Measurements from ENCODE around the gene GPC6.

Gene GPC6

GRCh38 chr13:94312511-94313216 lies 1086.1 kb downstream of the GPC6 start:
- no peak overlapping the region for H3K4me3 ChIP-seq (replicated peaks; ENCODE audit: low read depth, low read length)
- TF ChIP-seq CTCF (IDR thresholded peaks at IDR 0.05; ENCODE audit: low read length, missing control alignments), result no peak
- DNase-seq (ENCODE audit: low read depth), result no peak

DNA sequence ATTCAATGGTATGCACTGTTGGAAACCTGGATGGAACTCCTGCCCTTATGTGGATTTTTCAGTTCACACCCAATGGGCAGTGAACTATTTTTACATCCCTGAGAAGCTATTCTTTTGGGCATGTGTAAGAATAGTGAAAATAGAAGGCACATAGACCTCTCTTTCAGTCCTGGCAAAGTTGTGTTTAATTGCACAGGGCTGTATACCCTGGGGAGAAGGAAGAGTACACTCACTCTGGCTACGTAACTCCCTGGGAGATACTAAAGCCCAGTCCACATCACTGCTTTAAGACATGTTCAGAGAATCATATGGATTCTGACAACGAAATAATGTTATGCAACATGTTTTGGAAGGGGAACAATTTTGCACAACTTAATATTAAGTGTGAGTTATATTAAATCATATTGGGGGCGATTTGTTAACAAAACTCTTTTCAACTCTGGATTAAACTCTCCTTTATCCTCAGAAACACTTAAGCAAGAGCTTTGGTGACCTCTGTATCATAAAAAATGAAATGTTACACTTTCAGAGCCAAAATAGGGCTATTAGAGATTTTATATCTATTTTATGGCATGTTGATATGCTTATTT lies 1086.8 kb downstream of the GPC6 start:
- H3K4me3 ChIP-seq (replicated peaks; ENCODE audit: low read depth, low read length), result no peak overlapping the region
- no peak for TF ChIP-seq CTCF (IDR thresholded peaks at IDR 0.05; ENCODE audit: low read length, missing control alignments)
- DNase-seq (ENCODE audit: low read depth), result no peak

DNA sequence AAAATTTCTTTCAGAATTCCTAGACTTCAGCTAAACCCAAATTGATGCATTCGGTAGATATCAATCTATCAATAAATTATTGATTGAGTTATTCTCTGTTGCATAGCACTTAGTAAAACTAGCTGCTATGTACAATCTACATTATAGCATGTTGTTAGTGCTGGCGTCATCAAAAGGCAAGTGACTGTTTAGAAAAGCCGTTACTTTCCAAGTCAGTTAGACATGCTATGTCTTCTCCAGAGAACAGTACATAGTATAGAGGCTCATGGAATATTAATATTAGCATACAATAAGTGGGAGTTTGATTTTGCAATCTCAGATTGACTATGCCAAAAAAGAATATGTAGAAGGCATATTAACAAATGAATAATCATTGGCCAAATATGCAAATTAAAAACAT lies 1087.3 kb downstream of the GPC6 start:
- DNase-seq (ENCODE audit: low read depth), result no peak
- H3K4me3 ChIP-seq (replicated peaks; ENCODE audit: low read depth, low read length), result no peak overlapping the region
- no peak for TF ChIP-seq CTCF (IDR thresholded peaks at IDR 0.05; ENCODE audit: low read length, missing control alignments)

DNA sequence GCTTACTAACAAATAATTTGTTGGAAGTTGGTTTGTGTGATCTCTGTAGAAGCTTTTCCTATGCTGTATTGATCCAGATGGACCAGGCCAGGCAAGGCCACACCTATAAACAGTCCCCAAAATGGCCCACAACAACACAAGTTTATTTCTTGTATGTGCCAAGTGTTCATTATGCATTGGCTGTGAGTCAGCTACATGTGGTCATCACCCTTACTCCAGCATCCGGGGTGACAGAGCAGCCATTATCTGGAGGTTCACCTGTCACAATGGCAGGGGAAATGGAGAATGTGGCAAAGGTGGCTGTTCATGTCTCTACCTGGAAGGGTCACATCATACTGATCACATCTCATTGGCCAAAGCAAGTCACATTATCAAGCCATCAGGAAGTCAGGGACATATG lies 1088.6 kb downstream of the GPC6 start:
- TF ChIP-seq CTCF (IDR thresholded peaks at IDR 0.05; ENCODE audit: low read length, missing control alignments), result no peak
- no peak for DNase-seq (ENCODE audit: low read depth)
- H3K4me3 ChIP-seq (replicated peaks; ENCODE audit: low read depth, low read length), result no peak overlapping the region

DNA sequence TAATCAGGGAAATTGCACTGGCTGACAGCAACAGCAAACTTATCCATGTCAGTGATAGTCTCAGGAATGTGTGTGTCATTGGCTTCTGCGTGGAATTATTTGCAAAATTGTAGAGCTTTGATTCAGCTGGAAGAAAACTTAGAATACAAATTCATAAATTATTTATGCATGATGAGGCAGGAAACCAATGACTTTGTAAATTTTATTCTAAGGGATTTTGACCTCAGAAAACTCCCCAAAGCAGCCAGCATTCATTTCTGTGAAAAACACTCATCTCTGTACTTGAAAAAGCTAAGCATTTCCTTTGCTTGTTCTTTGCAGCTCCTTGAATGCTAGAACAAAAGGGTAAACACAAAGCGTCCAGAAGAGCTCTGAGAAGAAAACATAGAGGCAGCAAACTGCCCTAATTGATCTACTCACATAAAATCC lies 1090.5 kb downstream of the GPC6 start:
- no peak for DNase-seq (ENCODE audit: low read depth)
- no peak overlapping the region for H3K4me3 ChIP-seq (replicated peaks; ENCODE audit: low read depth, low read length)
- TF ChIP-seq CTCF (IDR thresholded peaks at IDR 0.05; ENCODE audit: low read length, missing control alignments), result no peak

GRCh38 chr13:94318418-94318817 lies 1091.8 kb downstream of the GPC6 start:
- no peak for TF ChIP-seq CTCF (IDR thresholded peaks at IDR 0.05; ENCODE audit: low read length, missing control alignments)

GRCh38 chr13:94319501-94319900 lies 1092.9 kb downstream of the GPC6 start:
- DNase-seq (ENCODE audit: low read depth), result no peak
- no peak for TF ChIP-seq CTCF (IDR thresholded peaks at IDR 0.05; ENCODE audit: low read length, missing control alignments)
- no peak overlapping the region for H3K4me3 ChIP-seq (replicated peaks; ENCODE audit: low read depth, low read length)

More at GRCh38 chr13:94318418-94318817, 1091.8 kb downstream of the GPC6 start:
- DNase-seq (ENCODE audit: low read depth), result no peak
- H3K4me3 ChIP-seq (replicated peaks; ENCODE audit: low read depth, low read length), result no peak overlapping the region
